C4-2B (cell line): ENCODE results near the gene LRRTM4.

Source experiments
- H3K27ac ChIP-seq: fragments of 450-650 bp; 2 replicates; pipeline ENCODE4 v1.5.1; 2017
- ZFX ChIP-seq: fragments of 450-650 bp; IDR thresholded peaks from 2 replicates; pipeline ENCODE4 v1.6.1; 2017
- TF ChIP-seq, protein P1 (sequence below): fragments of 450-650 bp; conservative IDR thresholded peaks from 2 replicates; pipeline ENCODE4 v1.5.1; 2017; ENCODE audit warnings: mild to moderate bottlenecking

The LRRTM4 gene

DNA sequence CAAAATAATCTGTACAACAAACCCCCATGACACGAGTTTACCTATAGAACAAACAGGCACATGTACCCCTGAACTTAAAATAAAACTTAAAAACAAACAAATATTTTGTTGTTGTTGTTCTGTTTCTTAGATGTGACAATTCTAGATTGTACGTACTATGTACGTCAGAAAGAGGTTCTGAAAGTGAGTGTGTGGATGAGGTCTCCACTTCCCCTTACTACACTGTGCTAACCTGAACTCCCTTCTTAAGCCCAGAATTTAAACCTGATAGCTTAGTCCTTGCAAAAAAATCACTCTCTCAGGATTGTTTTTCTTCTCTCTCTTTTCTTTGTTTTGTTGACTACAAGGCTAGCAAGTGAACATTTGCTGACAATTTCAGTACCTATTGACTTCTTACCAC lies 581.6 kb downstream of the LRRTM4 start:
- TF ChIP-seq ZFX: no peak
- TF ChIP-seq, protein P1, sequence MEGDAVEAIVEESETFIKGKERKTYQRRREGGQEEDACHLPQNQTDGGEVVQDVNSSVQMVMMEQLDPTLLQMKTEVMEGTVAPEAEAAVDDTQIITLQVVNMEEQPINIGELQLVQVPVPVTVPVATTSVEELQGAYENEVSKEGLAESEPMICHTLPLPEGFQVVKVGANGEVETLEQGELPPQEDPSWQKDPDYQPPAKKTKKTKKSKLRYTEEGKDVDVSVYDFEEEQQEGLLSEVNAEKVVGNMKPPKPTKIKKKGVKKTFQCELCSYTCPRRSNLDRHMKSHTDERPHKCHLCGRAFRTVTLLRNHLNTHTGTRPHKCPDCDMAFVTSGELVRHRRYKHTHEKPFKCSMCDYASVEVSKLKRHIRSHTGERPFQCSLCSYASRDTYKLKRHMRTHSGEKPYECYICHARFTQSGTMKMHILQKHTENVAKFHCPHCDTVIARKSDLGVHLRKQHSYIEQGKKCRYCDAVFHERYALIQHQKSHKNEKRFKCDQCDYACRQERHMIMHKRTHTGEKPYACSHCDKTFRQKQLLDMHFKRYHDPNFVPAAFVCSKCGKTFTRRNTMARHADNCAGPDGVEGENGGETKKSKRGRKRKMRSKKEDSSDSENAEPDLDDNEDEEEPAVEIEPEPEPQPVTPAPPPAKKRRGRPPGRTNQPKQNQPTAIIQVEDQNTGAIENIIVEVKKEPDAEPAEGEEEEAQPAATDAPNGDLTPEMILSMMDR: no peak
- H3K27ac ChIP-seq: no peak overlapping the region

DNA sequence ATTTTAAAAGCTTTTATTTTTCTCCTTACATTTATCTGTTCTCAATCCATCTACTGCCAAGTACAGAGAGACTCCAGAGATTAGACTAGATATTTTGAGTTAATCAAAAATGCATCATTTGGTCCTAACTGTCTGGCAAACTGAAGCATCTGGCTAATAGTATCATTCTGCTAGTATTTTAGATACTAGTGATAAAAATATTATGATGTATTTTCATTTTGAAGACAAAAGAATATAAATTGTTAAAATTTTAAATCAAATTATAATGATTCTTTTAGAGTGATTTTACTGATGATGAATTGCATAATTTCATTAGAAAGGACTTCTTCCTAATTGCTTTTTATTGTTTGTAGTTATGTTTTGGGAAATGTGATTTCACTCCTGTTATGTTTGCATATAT lies 584.0 kb downstream of the LRRTM4 start:
- TF ChIP-seq ZFX: no peak
- TF ChIP-seq, protein P1: no peak
- H3K27ac ChIP-seq: no peak overlapping the region

DNA sequence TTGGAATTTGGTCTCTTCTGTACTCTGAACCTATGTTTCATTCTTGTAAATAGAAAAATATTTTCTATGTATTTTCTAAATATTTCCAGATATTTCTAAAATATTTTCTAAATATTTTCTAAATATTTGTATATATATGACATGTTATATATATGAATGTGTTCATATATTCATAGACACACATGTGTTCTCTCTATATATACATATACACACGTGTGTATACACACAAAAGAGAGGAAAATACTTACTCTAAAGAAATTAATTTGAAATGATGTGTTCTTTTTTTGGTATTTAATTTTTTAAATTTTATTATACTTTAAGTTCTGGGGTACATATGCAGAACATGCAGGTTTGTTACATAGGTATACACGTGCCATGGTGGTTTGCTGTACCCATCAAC lies 589.6 kb downstream of the LRRTM4 start:
- TF ChIP-seq, protein P1: no peak
- H3K27ac ChIP-seq: no peak overlapping the region

DNA sequence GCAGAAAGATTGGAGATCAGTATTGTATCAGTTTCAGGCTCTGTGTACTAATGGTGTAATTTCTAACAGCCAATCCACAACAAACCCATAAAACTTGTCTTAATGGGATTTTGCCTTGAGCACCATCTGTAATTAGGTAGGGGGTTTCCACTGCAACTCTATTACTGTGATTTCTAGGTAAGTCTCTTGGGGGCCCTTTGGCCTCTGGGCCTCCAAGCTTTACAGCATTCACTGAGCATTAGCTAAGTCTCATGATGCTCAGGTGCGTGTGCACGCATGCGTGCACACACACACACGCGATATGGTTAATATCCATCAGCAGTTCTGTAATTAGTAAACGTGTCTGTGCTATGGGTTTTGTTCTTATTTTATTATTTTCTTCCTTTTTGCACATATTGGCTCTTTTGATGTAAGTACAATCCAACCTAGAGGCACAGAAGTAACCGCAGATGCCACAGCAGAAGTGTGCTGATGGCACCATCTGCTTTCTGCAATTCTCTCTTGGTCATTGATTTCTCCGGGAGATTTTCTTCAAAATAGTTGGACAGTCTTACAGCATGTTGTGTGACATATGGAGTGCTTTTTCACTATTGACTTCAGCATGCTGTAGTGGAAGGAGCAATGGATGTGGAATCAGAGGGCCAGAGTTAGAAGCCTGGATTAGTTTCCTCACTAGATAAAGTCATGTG lies 592.0 kb downstream of the LRRTM4 start:
- H3K27ac ChIP-seq: no peak overlapping the region
- TF ChIP-seq, protein P1: no peak
- TF ChIP-seq ZFX: no peak

DNA sequence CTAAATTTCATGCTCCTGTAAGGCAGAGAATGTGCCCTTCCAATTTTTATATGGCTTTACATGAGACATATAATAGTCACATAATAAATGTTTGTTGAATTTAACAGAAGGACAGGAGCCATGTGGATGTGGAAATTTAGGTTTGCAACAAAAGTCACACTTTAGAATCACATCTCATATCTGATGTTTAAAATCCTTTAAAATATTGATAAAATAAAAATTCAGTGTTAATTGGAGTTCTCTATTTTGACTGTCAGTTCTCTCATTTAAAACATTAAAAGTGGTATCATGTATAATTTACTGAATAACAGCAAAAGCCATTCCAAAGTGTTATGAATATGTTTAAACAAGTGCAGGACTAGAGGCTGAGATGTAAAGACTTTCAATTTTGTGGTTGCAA lies 594.1 kb downstream of the LRRTM4 start:
- TF ChIP-seq, protein P1: no peak
- TF ChIP-seq ZFX: no peak
- H3K27ac ChIP-seq: no peak overlapping the region

DNA sequence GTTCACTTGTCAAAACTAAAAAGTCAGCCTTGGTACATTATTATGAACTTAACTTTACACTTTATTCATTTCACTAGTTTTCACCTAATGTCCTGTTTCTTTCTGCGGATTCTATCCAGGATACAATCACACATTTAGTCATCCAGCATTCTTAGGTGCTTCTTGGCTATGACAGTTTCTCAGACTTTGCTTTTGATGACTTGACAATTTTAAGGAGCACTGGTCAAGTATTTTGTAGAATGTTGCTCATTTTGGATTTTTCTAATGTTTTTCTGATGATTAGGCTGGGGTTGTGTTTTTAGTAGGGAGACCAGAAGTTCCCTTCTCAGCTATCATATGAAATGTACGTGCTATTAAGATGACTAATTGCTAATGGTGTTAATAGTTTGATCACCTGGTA lies 601.2 kb downstream of the LRRTM4 start:
- no peak for TF ChIP-seq ZFX
- TF ChIP-seq, protein P1: no peak
- H3K27ac ChIP-seq: no peak overlapping the region

DNA sequence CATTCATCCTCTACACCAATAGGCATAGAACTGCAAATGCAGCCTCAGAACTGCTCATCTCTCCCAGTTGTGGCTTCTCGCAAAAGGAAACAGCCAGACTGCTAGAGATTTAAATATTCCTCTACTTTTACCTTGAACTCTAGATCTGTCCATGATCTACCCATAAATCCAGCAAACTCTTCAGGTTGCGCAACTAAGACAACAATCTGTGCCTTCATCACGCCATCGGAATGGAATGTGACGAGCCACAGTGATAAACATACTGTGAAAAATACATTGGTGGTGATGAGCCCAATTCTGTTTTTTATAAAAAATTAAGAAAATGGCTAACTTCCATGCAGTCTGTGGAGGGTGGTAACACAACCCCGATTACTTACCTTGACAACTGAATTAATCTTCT lies 626.7 kb downstream of the LRRTM4 start:
- TF ChIP-seq, protein P1: no peak
- no peak overlapping the region for H3K27ac ChIP-seq
